NCI-H2227 (cell line): ENCODE results near the gene LILRB1.
A peak's percentile ranks its signal among the peaks of the same experiment; 100 is the strongest.
"Not testable (repeated sequence)": the region's sequence is repeated elsewhere in the genome, so short reads cannot be mapped to it uniquely, and the experiment has no call there.

ENCODE experiments used
- DNase-seq: peaks from one replicate; lab custom pipeline; 2025; ENCODE audit not compliant: unreplicated experiment; lab: John Stamatoyannopoulos, UW

Gene LILRB1

DNA sequence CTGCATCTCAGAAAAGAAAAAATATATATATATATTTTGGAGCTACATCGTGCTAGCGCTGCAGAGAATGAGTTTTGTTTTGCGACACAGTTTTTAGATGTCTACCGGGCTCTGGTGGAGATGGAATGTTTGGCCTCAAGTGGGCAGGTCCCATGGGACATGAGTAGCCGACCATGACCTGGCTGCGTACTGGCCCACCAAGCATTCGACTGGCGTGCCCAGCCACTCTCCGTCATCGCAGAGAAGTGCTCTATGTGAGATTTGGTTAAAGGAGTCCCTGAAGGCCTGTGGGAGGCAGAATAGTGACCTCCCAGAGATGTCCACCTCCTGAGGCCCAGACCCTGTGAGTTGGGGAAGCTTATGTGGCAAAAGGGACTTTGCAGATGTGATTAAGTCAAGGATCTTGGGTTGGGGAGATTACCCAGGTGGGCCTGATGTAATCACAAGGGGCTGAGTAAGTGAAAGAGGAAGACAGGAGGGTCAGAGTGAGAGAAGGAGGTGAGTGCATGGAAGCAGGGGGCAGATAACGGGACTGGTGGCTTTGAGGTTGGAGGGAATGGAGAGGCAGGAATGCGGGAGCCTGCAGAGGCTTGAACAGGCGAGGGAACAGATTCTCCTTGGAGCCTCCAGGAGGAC is 31.7 kb downstream of the LILRB1 start:
- DNase-seq, result no peak

DNA sequence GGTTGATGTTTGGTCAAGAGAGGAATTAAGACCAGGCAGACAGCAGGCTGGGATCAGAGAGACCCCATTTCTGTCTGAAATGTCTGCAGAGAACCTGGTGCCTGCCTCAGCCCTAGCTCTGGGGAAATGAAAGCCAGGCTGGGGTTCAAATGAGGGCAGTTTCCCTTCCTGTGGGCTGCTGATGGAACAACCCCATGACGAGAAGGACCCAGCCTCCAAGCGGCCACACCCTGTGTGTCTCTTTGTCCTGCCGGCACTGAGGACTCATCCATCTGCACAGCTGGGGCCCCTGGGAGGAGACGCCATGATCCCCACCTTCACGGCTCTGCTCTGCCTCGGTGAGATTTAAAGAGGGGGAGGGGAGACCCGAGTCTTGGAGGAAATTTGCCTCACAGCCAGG is 32.4 kb downstream of the LILRB1 start, which contains the start of gene LILRB4:
Gene LILRB4 (plus strand): TSS at position 256 of the 400 bp plus-strand sequence. CDS start 49 bp downstream, at position 305.
- no peak for DNase-seq

DNA sequence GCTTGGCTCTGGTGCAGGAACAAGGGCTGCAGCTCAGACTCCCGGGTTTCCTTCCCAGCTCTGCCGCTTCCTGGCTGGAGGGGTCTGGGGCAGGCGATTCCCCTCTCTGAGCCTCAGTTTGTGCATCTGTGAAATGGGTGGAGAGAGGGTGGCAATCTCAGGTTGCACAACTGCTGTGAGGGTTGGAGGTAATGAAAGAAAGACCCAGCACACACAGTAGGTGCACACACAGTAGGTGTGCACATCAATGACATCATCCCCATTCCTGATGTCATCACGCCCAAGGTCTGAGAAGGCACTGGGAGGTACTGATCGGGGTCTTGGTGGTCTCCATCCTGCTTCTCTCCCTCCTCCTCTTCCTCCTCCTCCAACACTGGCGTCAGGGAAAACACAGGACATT is 35.2 kb downstream of the LILRB1 start:
- no peak for DNase-seq

DNA sequence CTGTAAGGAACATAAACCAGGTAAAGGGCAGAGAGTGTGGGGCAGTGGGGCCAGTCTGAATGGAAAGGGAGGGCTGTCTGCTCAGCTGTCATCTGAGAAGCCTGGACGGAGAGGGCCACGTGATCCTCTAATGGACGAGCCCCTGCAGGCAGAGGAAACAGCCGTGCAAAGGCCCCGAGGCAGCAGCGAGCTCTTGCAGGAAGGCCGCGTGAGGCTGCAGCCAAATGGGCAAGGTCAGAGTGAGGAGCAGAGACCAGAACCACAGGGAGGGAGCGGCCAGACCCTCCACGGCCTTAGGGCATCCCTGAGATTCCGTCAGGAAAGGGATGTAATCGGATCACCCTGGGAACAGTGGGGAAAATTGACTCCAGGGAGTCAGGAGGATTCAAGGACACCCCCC is 36.9 kb downstream of the LILRB1 start:
- DNase-seq, result no peak

DNA sequence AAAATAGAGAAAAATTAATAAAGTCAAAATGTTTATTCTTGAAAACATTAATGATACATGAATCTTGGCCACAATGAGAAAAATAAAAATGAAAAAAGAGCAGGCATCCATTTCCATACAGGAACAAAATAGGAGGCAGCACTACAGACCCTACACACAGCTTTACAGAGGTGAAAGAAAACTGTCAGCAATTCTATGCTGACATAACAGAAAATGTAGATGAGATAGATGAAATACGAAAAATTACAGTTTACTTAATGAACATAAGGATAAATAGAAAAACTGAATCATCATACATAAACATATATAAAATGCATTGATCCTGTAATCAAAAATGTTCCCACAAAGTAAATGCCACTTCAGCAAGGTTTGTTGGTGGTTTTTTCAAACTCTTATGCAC is 38.1 kb downstream of the LILRB1 start:
- no peak for DNase-seq

DNA sequence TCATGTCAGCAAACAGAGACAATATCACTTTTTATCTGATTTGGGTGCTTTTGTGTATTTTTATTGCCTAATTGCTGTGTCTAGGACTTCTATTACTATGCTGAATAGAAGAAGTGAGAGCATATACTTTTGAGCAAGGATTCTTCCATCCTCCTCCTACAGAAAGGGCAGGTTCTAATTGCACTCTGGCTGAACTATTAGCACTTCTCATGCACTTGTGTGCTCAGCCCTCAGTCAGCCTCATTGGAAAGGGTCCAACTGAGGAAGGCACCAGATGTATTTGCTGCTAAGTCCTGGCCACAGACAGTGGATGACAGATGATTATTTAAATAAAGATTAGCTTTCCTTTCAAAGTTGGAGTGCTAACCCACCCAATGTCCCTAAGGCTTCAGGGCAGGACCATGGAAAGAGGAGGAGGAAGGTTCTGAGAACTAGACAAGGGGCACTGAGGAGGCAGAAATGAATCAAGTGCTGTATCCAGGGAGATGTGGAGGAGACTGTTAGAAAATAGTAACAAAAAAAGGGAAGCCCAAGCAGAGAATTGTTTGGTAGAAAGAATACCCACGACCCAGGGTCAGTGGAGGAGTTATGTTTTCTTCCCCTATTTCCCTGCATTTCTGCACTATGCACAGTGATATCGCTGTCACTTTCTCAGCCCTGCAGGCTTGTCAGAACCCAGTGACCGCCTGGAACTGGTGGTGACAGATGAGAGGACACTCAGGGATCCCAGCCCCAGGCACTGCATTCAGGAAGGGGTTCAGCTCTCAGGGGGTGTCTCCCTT is 40.5 kb downstream of the LILRB1 start:
- DNase-seq, result no peak

DNA sequence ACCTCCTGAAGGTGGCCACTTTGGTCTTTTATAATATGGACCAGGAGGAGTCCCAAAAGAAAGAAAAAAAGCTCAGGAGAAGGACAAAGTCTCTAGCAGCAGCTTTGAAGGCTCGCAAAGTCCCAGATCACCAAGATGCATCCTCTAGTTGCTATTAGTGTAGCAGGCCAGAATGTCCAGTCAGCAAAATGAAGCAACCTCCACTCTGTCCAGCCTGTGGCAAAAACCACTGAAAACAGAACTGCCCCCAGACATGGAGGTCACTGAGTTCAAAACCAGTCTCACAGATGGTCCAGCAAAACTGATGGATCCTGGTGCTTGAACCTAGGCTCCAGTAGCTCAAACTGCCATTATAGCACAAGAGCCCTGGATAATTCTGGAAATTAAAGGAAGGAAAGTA is 42.9 kb downstream of the LILRB1 start:
- DNase-seq, result no peak

DNA sequence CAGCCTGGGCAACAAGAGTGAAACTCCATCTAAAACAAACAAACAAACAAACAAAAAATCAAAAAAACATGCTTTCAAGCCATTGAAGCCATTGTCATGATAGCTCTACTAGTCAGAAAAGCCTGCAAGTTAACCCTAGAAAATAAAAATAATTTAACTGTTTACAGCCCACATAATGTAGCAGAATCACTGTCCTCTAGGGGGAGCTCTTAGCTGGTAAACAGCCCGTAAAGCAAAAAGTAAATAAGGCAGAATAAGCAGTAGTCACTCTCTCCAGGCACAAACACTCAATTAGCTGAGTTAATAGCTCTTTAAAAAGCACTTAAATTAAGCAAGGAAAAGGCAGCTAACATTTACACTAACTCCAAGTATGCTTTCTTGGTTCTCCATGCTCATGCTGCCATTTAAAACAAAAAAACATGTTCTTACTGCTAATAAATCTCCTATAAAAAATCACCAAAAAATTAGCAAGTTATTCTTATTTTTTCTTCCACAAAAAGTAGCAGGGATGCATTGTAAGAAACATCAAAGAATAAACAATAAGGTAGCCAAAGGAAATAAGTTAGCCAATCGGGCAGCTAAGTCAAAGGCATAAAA is 43.8 kb downstream of the LILRB1 start:
- DNase-seq, result peak; percentile 76

DNA sequence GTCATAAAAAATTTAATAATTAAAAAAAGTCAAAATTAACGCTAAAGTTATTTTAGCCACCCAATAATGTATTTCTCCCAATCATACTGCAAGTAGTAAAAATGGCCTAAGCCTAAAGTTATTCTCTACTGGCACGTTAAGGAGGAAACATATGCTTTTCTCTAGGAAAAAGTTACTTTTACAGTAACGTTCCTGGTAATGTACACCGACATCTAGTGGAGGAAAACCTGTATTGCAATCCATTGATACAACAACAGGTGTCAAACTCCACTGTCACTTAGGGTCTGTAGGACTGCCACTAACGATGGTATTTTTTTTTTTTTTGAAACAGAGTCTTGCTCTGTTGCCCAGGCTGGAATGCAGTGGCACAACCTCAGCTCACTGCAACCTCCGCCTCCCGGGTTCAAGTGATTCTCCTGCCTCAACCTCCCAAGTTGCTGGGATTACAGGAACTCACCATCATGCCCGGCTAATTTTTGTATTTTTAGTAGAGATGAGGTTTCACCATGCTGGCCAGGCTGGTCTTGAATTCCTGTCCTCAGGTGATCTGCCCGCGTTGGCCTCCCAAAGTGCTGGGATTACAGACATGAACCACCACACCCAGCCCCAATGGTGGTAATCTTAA is 46.0 kb downstream of the LILRB1 start:
- peak; percentile 79 for DNase-seq

DNA sequence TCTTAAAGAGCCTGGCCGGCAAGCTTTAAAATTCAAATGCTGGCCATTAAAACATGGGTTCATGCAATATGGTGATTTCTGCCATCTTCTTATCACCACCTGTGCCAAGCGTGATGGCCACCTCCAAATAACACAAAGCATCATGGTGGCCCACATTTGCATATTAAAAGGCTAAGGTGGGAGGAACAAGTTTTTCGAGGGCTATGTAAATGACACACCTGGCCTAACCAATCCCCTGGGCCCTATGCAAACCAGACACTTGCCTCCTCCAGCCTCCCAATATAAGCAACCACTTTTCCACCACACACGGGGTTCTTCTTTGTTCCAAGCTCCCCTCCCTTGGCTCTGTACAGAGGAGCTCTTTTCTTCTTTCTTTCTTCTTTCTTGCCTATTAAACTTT is 46.9 kb downstream of the LILRB1 start:
- DNase-seq, result no peak

DNA sequence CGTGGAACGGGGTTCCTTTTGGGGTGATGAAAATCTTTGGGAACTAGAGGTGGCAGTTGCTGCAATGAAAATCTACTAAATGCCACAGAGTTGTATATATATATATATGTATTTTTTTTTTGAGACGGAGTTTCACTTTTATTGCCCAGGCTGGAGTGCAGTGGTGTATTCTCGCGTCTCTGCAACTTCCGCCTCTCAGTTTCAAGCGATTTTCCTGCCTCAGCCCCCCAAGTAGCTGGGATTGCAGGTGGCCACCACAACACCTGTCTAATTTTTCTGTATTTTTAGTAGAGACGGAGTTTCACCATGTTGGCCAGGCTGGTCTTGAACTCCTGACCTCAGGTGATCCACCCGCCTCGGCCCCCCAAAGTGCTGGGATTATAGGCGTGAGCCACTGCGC is 51.3 kb downstream of the LILRB1 start:
- not testable (repeated sequence) for DNase-seq

DNA sequence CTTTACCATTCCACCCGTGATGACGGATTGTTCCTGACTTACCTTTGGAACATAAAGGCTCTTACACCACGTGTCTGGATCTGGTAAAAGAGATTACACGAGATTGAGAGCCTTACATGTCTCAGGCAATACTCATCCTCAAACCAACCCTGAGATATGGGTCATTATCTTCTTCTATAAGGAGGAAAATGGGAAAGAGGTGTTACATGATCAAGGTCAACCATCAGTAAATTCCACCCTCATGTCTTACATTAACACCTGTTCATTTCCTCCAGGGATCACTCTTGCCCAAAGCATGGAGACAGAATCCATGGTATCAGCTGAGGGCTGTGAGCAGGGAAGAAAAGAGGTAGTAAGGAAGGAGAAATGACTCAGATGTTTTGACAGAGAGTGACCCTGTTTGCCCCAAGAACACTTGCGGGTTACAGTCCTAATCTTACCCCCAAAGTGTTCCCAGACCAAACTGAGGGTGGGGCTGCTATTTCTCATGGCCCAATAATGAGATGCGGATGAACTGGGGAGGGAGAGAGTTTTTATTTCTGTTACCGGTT is 52.1 kb downstream of the LILRB1 start:
- no peak for DNase-seq

DNA sequence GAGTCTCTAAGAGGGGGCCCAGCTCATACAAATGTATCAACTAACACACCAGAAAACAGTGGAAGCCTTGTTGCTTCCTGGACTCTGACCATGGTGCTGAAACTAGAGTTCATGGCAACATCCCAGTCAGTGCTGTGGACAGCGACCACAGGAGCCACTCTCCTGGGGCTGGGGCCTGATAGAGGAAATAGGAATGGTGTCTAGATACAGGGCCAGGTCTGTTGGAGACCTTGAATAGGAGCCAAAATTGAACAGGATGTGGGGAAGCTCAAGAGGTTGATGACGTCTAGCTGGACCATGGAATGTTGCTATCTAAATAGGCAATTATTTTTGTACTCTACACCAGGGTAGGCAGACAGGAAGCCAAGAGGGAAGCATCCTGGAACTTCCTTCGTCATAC is 54.2 kb downstream of the LILRB1 start:
- DNase-seq, result no peak
